Kidney (tissue), 14 donors: Measurements from ENCODE around the gene HOXB6. TPM values are rescaled to one million over a fixed set of nuclear protein-coding genes. Genes with fewer than 3 reads are reported as not detected.

Source experiments
- DNase-seq, 5 donors: peaks; one replicate each; pipeline ENCODE4 v3.0.0-alpha.2; 2013 to 2020
- FAIRE-seq: peaks from 2 replicates; lab custom pipeline; 2012; peaks lifted over from hg19 to GRCh38; lab: Jason Lieb, UNC
- H3K27ac ChIP-seq, 2 donors: one replicate each; pipeline ENCODE4 v1.7.0; 2013; ENCODE audit warnings: low read depth in 2 of 2, low read length in 2 of 2, inconsistent platforms in 1 of 2
- H3K27me3 ChIP-seq: one replicate; pipeline ENCODE4 v1.7.1; 2013; ENCODE audit warnings: low read length, inconsistent platforms; ENCODE audit not compliant: control insufficient read depth, insufficient read depth
- H3K36me3 ChIP-seq, 3 donors: one replicate each; pipeline versions ENCODE4 v1.7.0 to v1.7.1; 2013; ENCODE audit warnings: low read length in 3 of 3, control low read depth in 1 of 3, inconsistent platforms in 1 of 3; ENCODE audit not compliant: insufficient read depth in 3 of 3, control insufficient read depth in 2 of 3
- H3K4me1 ChIP-seq, 3 donors: one replicate each; pipeline versions ENCODE4 v1.7.0 to v1.7.1; 2013; ENCODE audit warnings: low read length in 3 of 3, inconsistent platforms in 1 of 3, low read depth in 1 of 3; ENCODE audit not compliant: control insufficient read depth in 2 of 3, insufficient read depth in 2 of 3
- H3K4me3 ChIP-seq, 3 donors: one replicate each; pipeline versions ENCODE4 v1.7.0 to v1.8.1; 2013; ENCODE audit warnings: low read length in 3 of 3, control low read depth in 1 of 3, inconsistent platforms in 1 of 3
- H3K9ac ChIP-seq, 3 donors: one replicate each; pipeline versions ENCODE4 v1.7.0 to v1.7.1; 2013; ENCODE audit warnings: low read length in 3 of 3, control low read depth in 1 of 3, inconsistent platforms in 1 of 3
- H3K9me3 ChIP-seq, 3 donors: one replicate each; pipeline versions ENCODE4 v1.7.0 to v1.7.1; 2013; ENCODE audit warnings: low read length in 3 of 3, control low read depth in 1 of 3, inconsistent platforms in 1 of 3; ENCODE audit not compliant: control insufficient read depth in 2 of 3, insufficient read depth in 1 of 3
- CTCF ChIP-seq: IDR thresholded peaks from 3 replicates; pipeline ENCODE4 v1.5.1; 2012; ENCODE audit warnings: mild to moderate bottlenecking, moderate library complexity, borderline replicate concordance; ENCODE audit not compliant: insufficient read depth; ENCODE audit errors: extremely low read depth
- intact Hi-C: fragments of 100-400 bp; cut with DNase I; formaldehyde crosslinking; loops from one replicate; pipeline ENCODE4 v1.11.1; 2022
- polyA plus RNA-seq: library from polyadenylated mRNA; stranded (reverse); fragments of 350-450 nt; fragmentation: Illumina TruSeq; extraction: RNeasy Lipid Tissue Mini Kit (QIAGEN cat#74804); gene quantifications from one replicate; pipeline ENCODE4 v1.2.3, GENCODE V29; 2014; ENCODE audit warnings: low read depth, low replicate concordance; ENCODE audit not compliant: insufficient read depth
- total RNA-seq: library from RNA; stranded (reverse); fragmentation: NEBNext Ultra II Directional; extraction: Animal tissue kit (Norgen Biotek cat#: 25700); gene quantifications from one replicate; pipeline ENCODE4 v1.2.1, GENCODE V29; 2021
- donor health status: control.
- donor health status: control.
- donor health status: control.
- donor health status: control.
- donor health status: control.
- donor health status: DM: yes; HTN: yes; CAD: no.
- donor health status: Normal renal cell carcinoma (clear cell type).

Gene HOXB6
- total and polyA plus RNA-seq, 2 donors from 2014 or later, result 44.0 to 90.2 TPM

- DNase-seq (no peak), FAIRE-seq (no peak)
- Histone ChIP-seq H3K4me1 (peaks cover 3 to 17% (median 7%) of the 10 kb centered on the region in 3 donors), H3K27me3 (no peaks in the 10 kb centered on the region), H3K36me3 (peaks cover 0 to 12% (median 3%) of the 10 kb centered on the region in 3 donors), H3K4me3 (peak overlapping the region; percentile 6 to 93 (median 59)), H3K27ac (peak overlapping the region; percentile 93 to 98), H3K9ac (peak overlapping the region; percentile 41 to 95 (median 61)), H3K9me3 (no peaks in the 10 kb centered on the region)
- TF ChIP-seq CTCF, result no peak
- intact Hi-C loops, result loop anchor here (10.0 kb wide), 1 partner anchor 257 kb away; no protein-coding TSS in a partner anchor
Observed at GRCh38 chr17:48591255-48592056, 13.3 kb downstream of the HOXB6 start.

- intact Hi-C loops, result loop anchor here (10.0 kb wide), 1 partner anchor 256 kb away; no protein-coding TSS in a partner anchor
- H3K27ac ChIP-seq, result peak overlapping the region; percentile 93 to 98
- H3K27me3 ChIP-seq, result no peaks in the 10 kb centered on the region
- H3K9ac ChIP-seq, result peak overlapping the region; percentile 85 to 95 (median 91)
- peak overlapping the region; percentile 69 to 93 (median 87) for H3K4me3 ChIP-seq
- TF ChIP-seq CTCF, result no peak
- H3K9me3 ChIP-seq, result no peaks in the 10 kb centered on the region
- H3K36me3 ChIP-seq, result peaks cover 0 to 8% (median 3%) of the 10 kb centered on the region in 3 donors
- FAIRE-seq (no peak), DNase-seq (no peak)
- H3K4me1 ChIP-seq, result peaks cover 3 to 17% (median 7%) of the 10 kb centered on the region in 3 donors
Observed at GRCh38 chr17:48590607-48591161, 14.1 kb downstream of the HOXB6 start.

GRCh38 chr17:48589831-48590606 lies 14.8 kb downstream of the HOXB6 start, which contains the start of gene HOXB3:
HOXB3 (minus strand) TSS chr17:48590241; CDS start chr17:48552474, 37,767 bp downstream.
- Histone ChIP-seq H3K4me3 (peak within 1 kb of the TSS; percentile 69 to 93 (median 87)), H3K4me1 (peaks cover 3 to 18% (median 7%) of the 10 kb centered on the region in 3 donors), H3K27ac (peak within 1 kb of the TSS; percentile 93 to 98), H3K9ac (peak within 1 kb of the TSS; percentile 86 to 95 (median 91)), H3K9me3 (no peaks in the 10 kb centered on the region), H3K27me3 (no peaks in the 10 kb centered on the region), H3K36me3 (peaks cover 0 to 3% (median 1%) of the 10 kb centered on the region in 3 donors)
- FAIRE-seq, result no peak
- no peak for TF ChIP-seq CTCF
- intact Hi-C loops, result loop anchor here (10.0 kb wide), 1 partner anchor 255 kb away; no protein-coding TSS in a partner anchor
- peak; percentile 85 to 98 (median 94) for DNase-seq
